ENCODE measurements around the gene ZDHHC11B.
"Not testable (repeated sequence)": the region's sequence is repeated elsewhere in the genome, so short reads cannot be mapped to it uniquely, and the experiment has no call there.

DNA sequence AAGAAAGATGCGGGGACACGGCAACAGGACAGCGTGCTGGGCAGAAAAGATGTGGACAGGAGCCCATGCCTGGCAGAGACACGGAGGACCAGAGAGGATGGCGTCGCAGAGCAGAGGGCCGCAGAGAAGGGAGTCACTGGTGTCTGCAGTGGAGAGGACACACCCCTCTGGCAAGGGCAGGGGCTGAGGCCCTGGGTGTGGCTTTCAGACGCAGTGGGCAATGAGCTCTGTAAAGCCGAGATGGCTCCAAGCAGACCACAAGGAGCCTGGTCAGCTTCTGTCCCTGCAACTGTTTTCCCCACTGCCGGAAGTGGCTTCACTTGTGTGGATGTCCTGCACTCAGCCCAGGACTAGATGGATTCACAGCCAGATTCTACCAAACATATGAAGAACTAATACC, 4.2 kb upstream of the ZDHHC11B start:
- TF ChIP-seq, protein P1, sequence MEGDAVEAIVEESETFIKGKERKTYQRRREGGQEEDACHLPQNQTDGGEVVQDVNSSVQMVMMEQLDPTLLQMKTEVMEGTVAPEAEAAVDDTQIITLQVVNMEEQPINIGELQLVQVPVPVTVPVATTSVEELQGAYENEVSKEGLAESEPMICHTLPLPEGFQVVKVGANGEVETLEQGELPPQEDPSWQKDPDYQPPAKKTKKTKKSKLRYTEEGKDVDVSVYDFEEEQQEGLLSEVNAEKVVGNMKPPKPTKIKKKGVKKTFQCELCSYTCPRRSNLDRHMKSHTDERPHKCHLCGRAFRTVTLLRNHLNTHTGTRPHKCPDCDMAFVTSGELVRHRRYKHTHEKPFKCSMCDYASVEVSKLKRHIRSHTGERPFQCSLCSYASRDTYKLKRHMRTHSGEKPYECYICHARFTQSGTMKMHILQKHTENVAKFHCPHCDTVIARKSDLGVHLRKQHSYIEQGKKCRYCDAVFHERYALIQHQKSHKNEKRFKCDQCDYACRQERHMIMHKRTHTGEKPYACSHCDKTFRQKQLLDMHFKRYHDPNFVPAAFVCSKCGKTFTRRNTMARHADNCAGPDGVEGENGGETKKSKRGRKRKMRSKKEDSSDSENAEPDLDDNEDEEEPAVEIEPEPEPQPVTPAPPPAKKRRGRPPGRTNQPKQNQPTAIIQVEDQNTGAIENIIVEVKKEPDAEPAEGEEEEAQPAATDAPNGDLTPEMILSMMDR (IDR thresholded peaks at IDR 0.05): not testable (repeated sequence)
- TF ChIP-seq POLR2A (IDR thresholded peaks at IDR 0.05): not testable (repeated sequence)
